HG02759 (cell line): ENCODE data around the gene SNX25.

Source experiments
- ATAC-seq: cut with Tn5 transposase; IDR thresholded peaks from one replicate; pipeline ENCODE4 v1.9.1; 2021; ENCODE audit warnings: mild to moderate bottlenecking, moderate library complexity; ENCODE audit not compliant: unreplicated experiment

Gene SNX25

DNA sequence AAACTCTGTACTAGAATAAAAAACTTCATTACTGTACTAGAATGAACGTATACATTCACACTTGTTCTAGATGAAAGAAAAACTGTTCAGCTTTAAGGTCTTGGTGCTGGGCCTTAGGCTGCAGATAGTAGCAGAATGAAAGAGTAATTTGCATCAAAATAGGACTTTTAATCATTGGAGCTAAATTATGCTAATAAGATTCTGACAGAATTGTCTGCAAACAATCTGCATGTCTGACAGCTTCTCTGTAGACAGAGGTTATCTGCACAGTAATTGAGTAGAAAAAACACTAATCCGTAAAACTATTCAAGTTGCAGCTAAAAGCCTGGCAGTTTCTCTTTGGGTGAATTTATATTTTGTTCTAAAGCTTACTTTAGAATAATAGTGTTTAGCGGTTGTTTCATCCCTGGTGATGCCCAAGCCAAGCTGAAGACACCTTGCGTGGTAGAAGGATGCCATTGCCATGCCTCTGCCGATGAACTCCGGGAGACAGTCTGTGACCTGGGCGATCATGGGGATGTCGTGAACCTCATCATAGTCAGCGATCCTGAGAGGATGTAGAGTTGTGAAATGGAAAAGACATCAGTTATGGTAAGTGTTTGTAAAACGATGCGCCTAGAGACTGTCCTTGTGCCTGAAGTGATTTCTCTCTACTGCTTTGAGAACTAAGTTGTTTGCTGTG, 161.0 kb downstream of the SNX25 start:
- ATAC-seq, result no peak

DNA sequence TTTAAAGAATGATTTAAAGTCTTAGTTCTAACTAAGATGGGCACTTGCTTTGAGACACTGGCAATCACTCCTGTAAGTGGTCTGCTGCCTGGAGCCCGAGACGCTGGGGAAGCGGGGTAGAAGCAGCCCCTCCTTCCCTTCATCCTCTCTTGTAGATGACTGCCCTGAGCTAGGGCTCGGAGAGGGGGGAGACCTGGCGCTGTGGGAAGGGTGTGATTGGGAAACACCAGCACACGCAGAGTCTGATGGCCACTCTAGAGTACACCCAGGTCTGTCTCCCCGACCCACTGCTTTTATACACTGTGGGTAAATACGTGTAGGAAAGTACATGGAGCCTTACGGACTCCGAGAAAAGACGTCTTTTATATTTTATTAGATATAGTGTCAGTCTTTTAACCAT, 162.3 kb downstream of the SNX25 start:
- no peak for ATAC-seq

GRCh38 chr4:185374027-185374426, 164.6 kb downstream of the SNX25 start:
- ATAC-seq, result no peak

DNA sequence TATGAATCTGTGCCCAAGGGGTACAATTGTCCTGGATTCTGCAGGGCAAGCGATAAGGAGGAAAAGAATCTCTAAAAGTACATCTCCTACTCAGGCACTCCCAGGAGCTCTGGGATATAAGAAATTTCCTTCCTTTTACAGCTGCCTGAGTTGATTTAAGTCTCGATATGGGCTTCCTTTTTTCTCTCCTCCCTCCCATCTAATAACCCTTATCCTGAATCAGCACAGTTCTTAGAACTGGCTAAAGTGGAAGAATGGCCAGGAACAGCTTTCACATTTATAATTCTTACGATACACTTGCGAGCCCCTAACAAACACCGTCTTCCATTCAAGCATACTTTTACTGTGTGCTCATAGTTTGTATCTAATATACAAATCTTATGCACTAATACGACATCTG, 165.2 kb downstream of the SNX25 start:
- no peak for ATAC-seq

GRCh38 chr4:185378264-185378663, 168.9 kb downstream of the SNX25 start:
- ATAC-seq, result no peak

DNA sequence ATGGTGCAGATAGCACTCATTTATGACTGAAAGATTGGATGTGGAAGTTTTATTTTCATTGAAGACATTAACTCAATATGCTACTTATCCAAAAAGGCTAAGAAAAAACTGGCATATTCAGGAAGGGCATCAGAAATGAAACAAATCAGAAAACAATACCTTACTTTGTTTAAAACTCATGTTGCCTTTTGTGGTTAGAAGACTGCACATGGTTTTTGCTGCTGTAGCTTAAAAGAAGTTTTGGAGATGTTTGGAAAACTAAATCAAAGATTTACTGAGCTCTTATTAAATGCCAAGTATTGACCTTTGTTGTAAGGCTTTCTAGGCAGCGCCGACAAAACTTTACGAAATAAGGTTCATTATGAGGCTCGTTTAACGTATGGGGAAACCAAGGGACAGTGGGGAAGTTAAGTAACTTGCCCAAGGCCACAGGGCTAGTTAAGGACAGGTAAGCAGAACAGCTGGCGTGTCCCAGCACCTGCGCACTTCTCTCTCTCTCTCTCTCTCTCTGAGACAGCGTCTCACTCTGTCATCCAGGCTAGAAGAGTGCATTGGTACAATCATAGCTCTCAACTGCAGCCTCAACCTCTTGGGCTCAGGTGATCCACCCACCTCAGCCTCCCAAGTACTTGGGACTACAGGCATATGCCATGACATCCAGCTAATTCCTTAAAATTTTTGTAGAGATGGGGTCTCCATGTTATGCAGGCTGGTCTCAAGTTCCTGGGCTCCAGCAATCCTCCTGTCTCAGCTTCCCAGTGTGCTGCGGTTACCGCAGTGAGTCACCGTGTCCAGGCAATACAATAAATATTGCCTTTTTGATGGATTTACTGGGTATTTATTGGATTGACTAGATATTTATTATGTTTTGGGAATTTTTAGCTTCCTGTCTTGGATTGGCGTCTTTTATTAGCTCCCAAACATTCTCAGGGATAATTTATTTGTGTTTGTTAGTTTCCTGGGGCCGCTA, 170.2 kb downstream of the SNX25 start:
- ATAC-seq, result no peak

GRCh38 chr4:185380320-185380719, 170.9 kb downstream of the SNX25 start:
- no peak for ATAC-seq

DNA sequence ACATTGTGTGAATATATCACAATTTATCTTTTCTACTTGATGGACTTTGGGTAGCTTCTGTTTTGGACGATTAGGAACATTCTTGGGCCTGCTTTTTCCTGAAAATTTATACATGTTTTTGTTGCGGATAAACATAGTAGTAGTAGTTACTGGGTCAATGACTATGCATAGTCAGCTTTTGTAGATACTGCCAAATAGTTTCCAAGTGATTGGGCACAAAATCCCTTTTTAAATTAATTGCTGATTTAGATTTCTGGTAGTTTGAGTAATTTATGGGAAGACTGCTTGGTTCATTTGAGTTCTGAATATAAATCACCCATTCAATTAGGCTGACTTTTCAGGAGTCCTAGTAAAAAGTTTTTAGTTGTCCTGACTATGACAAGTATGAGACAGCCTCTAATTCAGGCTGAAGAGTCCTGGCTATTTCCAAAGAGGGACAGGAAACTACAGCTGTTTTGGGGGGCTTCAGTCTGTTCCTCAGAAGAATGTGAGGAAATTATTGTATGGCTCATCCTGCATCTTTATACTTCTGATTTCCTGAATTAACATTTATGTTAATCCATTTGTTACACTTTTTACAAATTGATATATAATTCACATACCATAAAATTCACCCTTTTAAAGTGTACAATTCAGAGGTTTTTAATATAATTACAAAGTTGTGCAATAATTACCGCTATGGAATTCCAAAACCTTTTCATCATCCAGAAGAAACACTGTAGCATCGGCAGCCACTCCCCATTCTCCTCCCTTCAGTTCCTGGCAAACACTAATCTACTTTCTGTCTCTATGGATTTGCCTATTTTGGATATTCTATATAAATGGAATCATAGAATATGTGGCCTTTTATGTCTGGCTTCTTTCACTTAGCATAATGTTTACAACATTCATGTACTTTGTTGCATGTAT, 172.1 kb downstream of the SNX25 start:
- ATAC-seq, result no peak

- ATAC-seq, result no peak
These were observed 173.4 kb downstream of the SNX25 start for GRCh38 chr4:185382754-185383153.

GRCh38 chr4:185383451-185383850, 174.1 kb downstream of the SNX25 start:
- ATAC-seq, result no peak

GRCh38 chr4:185384061-185384460, 174.7 kb downstream of the SNX25 start:
- no peak for ATAC-seq

DNA sequence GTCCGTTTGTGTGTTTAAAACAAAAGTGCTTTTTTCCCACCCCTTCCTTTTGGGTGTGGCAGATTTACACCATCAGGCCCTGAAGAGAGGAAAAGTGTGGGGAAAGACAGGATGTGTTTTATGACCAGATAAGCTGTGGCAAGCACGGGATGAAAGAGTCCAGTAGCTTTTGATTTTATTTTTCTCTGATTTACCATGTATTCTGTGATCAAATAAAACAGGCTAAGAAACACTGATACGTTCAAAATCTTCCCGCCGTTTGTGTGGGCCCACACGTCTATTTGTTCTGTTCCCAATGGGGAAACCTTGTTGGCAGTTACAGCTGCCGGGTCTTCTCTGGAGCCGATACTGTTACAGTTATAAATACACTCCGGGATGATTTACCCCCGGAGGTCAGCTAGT, 175.5 kb downstream of the SNX25 start:
- ATAC-seq, result no peak

GRCh38 chr4:185387957-185388356, 178.6 kb downstream of the SNX25 start:
- ATAC-seq, result no peak

GRCh38 chr4:185390941-185391340, 181.5 kb downstream of the SNX25 start:
- ATAC-seq, result no peak

DNA sequence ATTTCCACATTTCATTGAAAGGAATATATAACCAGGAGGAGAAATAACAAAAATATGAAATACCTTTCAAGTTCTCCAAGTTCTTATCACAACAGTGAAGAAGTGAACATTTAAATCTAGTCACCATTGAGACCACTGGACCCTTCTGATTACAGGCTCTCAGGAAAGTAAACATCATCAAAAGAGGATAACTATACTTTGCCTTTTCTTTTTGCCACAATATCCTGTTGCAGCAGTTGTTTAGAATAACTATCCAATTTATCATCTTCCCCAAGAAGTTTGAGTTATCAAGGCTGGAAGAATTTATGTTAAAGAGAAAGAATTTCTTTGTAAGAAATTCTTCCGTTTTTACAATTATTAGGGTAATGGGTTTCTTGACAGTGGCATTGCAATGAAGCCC, 182.8 kb downstream of the SNX25 start:
- ATAC-seq, result no peak

GRCh38 chr4:185394568-185395237, 185.3 kb downstream of the SNX25 start:
- no peak for ATAC-seq

- no peak for ATAC-seq
These were observed 186.0 kb downstream of the SNX25 start, which contains the start of gene LRP2BP for GRCh38 chr4:185395238-185395955. LRP2BP (minus strand) TSS chr4:185395924; CDS start chr4:185378186, 17,738 bp downstream.

- peak; percentile 87 for ATAC-seq
These were observed 186.7 kb downstream of the SNX25 start for GRCh38 chr4:185395956-185396723.
